ENCODE measurements around the gene MZF1. TPM values are rescaled to one million over a fixed set of nuclear protein-coding genes. Genes with fewer than 3 reads are reported as not detected.
A peak's percentile ranks its signal among the peaks of the same experiment; 100 is the strongest.

MZF1 gene
- total RNA-seq, 1 donor from 2014 or later, result 10.9 TPM

DNA sequence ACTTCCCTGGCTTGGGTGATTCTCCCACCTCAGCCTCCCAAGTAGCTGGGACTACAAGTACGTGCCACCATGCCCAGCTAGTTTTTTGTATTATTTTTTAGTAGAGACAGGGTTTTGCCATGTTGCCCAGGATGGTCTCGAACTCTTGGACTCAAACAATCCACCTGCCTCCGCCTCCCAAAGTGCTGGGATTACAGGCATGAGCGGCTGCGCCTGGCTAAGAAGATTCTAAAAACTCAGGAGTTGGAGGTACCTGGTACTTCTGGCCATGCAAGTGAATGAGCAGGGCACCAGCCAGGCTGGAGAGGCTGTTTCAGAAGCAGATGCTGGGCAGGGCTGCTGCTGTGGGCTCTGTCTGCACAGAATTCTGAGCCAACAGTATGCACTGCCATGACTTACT is 6.1 kb downstream of the MZF1 start:
- Histone ChIP-seq H3K36me3 (peaks cover 36% of the 10 kb centered on the region), H3K9me3 (replicated peaks) (no peaks in the 10 kb centered on the region), H3K27ac (replicated peaks) (no peak overlapping the region), H3K27me3 (ENCODE audit: low read depth) (no peaks in the 10 kb centered on the region), H3K4me3 (no peak overlapping the region), H3K4me1 (peaks cover 24% of the 10 kb centered on the region)
- intact Hi-C loops (cut with micrococcal nuclease), result no loop called here
- no peak for DNase-seq
- TF ChIP-seq, protein P1, sequence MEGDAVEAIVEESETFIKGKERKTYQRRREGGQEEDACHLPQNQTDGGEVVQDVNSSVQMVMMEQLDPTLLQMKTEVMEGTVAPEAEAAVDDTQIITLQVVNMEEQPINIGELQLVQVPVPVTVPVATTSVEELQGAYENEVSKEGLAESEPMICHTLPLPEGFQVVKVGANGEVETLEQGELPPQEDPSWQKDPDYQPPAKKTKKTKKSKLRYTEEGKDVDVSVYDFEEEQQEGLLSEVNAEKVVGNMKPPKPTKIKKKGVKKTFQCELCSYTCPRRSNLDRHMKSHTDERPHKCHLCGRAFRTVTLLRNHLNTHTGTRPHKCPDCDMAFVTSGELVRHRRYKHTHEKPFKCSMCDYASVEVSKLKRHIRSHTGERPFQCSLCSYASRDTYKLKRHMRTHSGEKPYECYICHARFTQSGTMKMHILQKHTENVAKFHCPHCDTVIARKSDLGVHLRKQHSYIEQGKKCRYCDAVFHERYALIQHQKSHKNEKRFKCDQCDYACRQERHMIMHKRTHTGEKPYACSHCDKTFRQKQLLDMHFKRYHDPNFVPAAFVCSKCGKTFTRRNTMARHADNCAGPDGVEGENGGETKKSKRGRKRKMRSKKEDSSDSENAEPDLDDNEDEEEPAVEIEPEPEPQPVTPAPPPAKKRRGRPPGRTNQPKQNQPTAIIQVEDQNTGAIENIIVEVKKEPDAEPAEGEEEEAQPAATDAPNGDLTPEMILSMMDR (IDR thresholded peaks at IDR 0.05; ENCODE audit: borderline replicate concordance), result no peak

- peaks cover 43% of the 10 kb centered on the region for H3K4me1 ChIP-seq
- intact Hi-C loops (cut with micrococcal nuclease), result no loop called here
Measured at GRCh38 chr19:58563823-58564222, 9.3 kb downstream of the MZF1 start.

DNA sequence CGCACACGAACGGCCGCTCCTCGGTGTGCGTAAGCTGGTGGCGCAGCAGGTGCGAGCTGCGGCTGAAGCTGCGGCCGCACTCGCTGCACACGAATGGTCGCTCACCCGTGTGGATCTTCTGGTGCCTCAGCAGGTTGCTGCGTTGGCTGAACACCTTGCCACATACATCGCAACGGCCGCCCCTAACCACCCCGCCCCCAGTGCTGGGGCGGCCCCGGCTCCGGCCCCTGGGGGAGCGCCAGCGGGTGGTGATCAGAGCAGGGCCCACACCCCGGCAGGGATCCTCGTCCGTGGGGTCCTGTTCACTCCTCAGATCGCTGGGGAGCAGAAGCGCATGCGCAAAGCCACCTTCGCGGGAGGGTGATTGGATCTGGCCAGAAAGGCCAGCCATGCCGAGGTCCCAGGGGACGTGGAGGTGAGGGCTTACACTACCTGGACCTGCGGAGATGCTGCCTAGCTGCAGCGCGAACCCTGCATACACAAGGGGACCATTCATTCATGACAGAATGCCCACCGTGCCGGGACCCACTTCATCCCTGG is 10.0 kb downstream of the MZF1 start:
- Histone ChIP-seq H3K4me3 (peak overlapping the region; percentile 63), H3K36me3 (peaks cover 10% of the 10 kb centered on the region), H3K27ac (replicated peaks) (peak overlapping the region; percentile 42), H3K9me3 (replicated peaks) (no peaks in the 10 kb centered on the region), H3K27me3 (ENCODE audit: low read depth) (no peaks in the 10 kb centered on the region), H3K4me1 (peaks cover 46% of the 10 kb centered on the region)
- TF ChIP-seq, protein P1 (IDR thresholded peaks at IDR 0.05; ENCODE audit: borderline replicate concordance), result no peak
- intact Hi-C loops (cut with micrococcal nuclease), result no loop called here
- peak; percentile 23 for DNase-seq

More at GRCh38 chr19:58563823-58564222, 9.3 kb downstream of the MZF1 start:
- Histone ChIP-seq H3K9me3 (replicated peaks) (no peaks in the 10 kb centered on the region), H3K36me3 (peaks cover 14% of the 10 kb centered on the region), H3K27ac (replicated peaks) (no peak overlapping the region), H3K27me3 (ENCODE audit: low read depth) (no peaks in the 10 kb centered on the region), H3K4me3 (no peak overlapping the region)
- TF ChIP-seq, protein P1 (IDR thresholded peaks at IDR 0.05; ENCODE audit: borderline replicate concordance), result no peak
- DNase-seq, result peak; percentile 8

- peak overlapping the region; percentile 42 for H3K27ac ChIP-seq (replicated peaks)
- no peaks in the 10 kb centered on the region for H3K27me3 ChIP-seq (ENCODE audit: low read depth)
- intact Hi-C loops (cut with micrococcal nuclease), result no loop called here
- no peaks in the 10 kb centered on the region for H3K9me3 ChIP-seq (replicated peaks)
- TF ChIP-seq, protein P1 (IDR thresholded peaks at IDR 0.05; ENCODE audit: borderline replicate concordance), result no peak
- H3K4me3 ChIP-seq, result peak overlapping the region; percentile 63
- peak; percentile 36 for DNase-seq
- peaks cover 7% of the 10 kb centered on the region for H3K36me3 ChIP-seq
- peaks cover 53% of the 10 kb centered on the region for H3K4me1 ChIP-seq
Measured at GRCh38 chr19:58562122-58563033, 10.8 kb downstream of the MZF1 start.

- Histone ChIP-seq H3K27ac (replicated peaks) (peak overlapping the region; percentile 42), H3K9me3 (replicated peaks) (no peaks in the 10 kb centered on the region), H3K36me3 (peaks cover 7% of the 10 kb centered on the region), H3K4me3 (peak overlapping the region; percentile 63), H3K27me3 (ENCODE audit: low read depth) (no peaks in the 10 kb centered on the region), H3K4me1 (peaks cover 62% of the 10 kb centered on the region)
- TF ChIP-seq, protein P1 (IDR thresholded peaks at IDR 0.05; ENCODE audit: borderline replicate concordance), result no peak
- no peak for DNase-seq
- intact Hi-C loops (cut with micrococcal nuclease), result no loop called here
Measured at GRCh38 chr19:58561373-58562121, 11.6 kb downstream of the MZF1 start.

Measured in left ventricle myocardium inferior (tissue), 1 donor.